Fibroblast of lung (primary cell): Measurements from ENCODE around the gene PRMT3. TPM values are rescaled to one million over a fixed set of nuclear protein-coding genes. Genes with fewer than 3 reads are reported as not detected.
"Not testable (repeated sequence)": the region's sequence is repeated elsewhere in the genome, so short reads cannot be mapped to it uniquely, and the experiment has no call there.

Experiments
- DNase-seq, 2 donors: peaks; one replicate each; pipeline versions ENCODE4 v3.0.0 to v3.0.0-alpha.2; 2010; ENCODE audit warnings: low read depth in 2 of 2
- H2AFZ ChIP-seq: 2 replicates; pipeline ENCODE4 v1.5.1; 2012; ENCODE audit warnings: low read length, control low read depth, inconsistent platforms
- H3K27ac ChIP-seq: 2 replicates; pipeline ENCODE4 v1.5.1; 2011; ENCODE audit warnings: low read length, control low read depth; ENCODE audit not compliant: insufficient read depth
- H3K27me3 ChIP-seq: 2 replicates; pipeline ENCODE4 v1.5.1; 2011; ENCODE audit warnings: mild to moderate bottlenecking, low read length; ENCODE audit not compliant: control insufficient read depth, insufficient read depth
- H3K36me3 ChIP-seq: 2 replicates; pipeline ENCODE4 v1.5.1; 2011; ENCODE audit warnings: low read length; ENCODE audit not compliant: control insufficient read depth, insufficient read depth
- H3K4me1 ChIP-seq: 2 replicates; pipeline ENCODE4 v1.5.1; 2011; ENCODE audit warnings: low read length; ENCODE audit not compliant: control insufficient read depth, insufficient read depth; ENCODE audit errors: extremely low read depth
- H3K4me2 ChIP-seq: 2 replicates; pipeline ENCODE4 v1.5.1; 2011; ENCODE audit warnings: low read length, control low read depth; ENCODE audit not compliant: insufficient read depth; ENCODE audit errors: extremely low read depth
- H3K4me3 ChIP-seq, 4 experiments: fragments of 200-600 bp in 1 of 4; sonication (generic) in 1 of 4; replicated peaks in 1 of 4; 2 replicates each; pipeline ENCODE4 v1.5.1; 2011 to 2016; ENCODE audit warnings: low read length in 4 of 4, low read depth in 3 of 4, mild to moderate bottlenecking in 3 of 4, control low read depth in 2 of 4, inconsistent platforms in 1 of 4, mixed read lengths in 1 of 4; ENCODE audit not compliant: insufficient read depth in 1 of 4; ENCODE audit errors: control extremely low read depth in 1 of 4
- H3K79me2 ChIP-seq: 2 replicates; pipeline ENCODE4 v1.5.1; 2012; ENCODE audit warnings: mild to moderate bottlenecking, low read length, inconsistent platforms; ENCODE audit not compliant: control insufficient read depth, insufficient read depth
- H3K9ac ChIP-seq: 2 replicates; pipeline ENCODE4 v1.5.1; 2011; ENCODE audit warnings: mild to moderate bottlenecking, low read length, control low read depth; ENCODE audit not compliant: insufficient read depth
- H3K9me3 ChIP-seq: 2 replicates; pipeline ENCODE4 v1.5.1; 2012; ENCODE audit warnings: low read depth, low read length; ENCODE audit not compliant: control insufficient read depth, insufficient read depth
- H4K20me1 ChIP-seq: 2 replicates; pipeline ENCODE4 v1.5.1; 2011; ENCODE audit warnings: low read length; ENCODE audit not compliant: control insufficient read depth, insufficient read depth; ENCODE audit errors: extremely low read depth
- CTCF ChIP-seq, 2 donors: IDR thresholded peaks in 1 of 2; conservative IDR thresholded peaks in 1 of 2; 1 replicate in 1 of 2; 2 replicates in 1 of 2; pipeline ENCODE4 v1.5.1; 2011 to 2012; ENCODE audit warnings: low read length in 2 of 2, control low read depth in 1 of 2, inconsistent platforms in 1 of 2, low read depth in 1 of 2, mild to moderate bottlenecking in 1 of 2
- EZH2 ChIP-seq: IDR thresholded peaks from 2 replicates; pipeline ENCODE4 v1.5.1; 2012; ENCODE audit warnings: low read length, control low read depth, mild to moderate bottlenecking; ENCODE audit errors: missing control alignments
- polyA plus RNA-seq, 2 donors: library from polyadenylated mRNA; depleted of rRNA in 1 of 2; stranded (reverse) in 1 of 2; unstranded in 1 of 2; fragments of >200 nt; gene quantifications; 2 replicates each; pipeline ENCODE4 v1.2.1, GENCODE V29; 2011 to 2012; ENCODE audit warnings: missing spikeins in 1 of 2
- total RNA-seq: library from RNA; depleted of rRNA; stranded (reverse); fragments of >200 nt; gene quantifications from 2 replicates; pipeline ENCODE4 v1.2.1, GENCODE V29; 2014

The PRMT3 gene
- total and polyA plus RNA-seq, 2 donors (not counting 1 experiment from before 2014, with no cell fraction given): 13.0 to 14.2 TPM

GRCh38 chr11:20470348-20470747 is 82.8 kb downstream of the PRMT3 start:
- DNase-seq: no peak
- H3K9me3 ChIP-seq: no peaks in the 10 kb centered on the region

GRCh38 chr11:20471929-20472328 is 84.4 kb downstream of the PRMT3 start:
- not testable (repeated sequence) for H3K9ac ChIP-seq, H3K4me1 ChIP-seq, H3K4me2 ChIP-seq, H3K36me3 ChIP-seq, H4K20me1 ChIP-seq, H3K27me3 ChIP-seq, H2AFZ ChIP-seq, H3K79me2 ChIP-seq, H3K27ac ChIP-seq, H3K4me3 ChIP-seq, H3K9me3 ChIP-seq, DNase-seq

More at GRCh38 chr11:20470348-20470747, 82.8 kb downstream of the PRMT3 start:
- Histone ChIP-seq H2AFZ (no peak overlapping the region), H3K79me2 (no peaks in the 10 kb centered on the region), H3K27ac (no peak overlapping the region), H3K4me3 (no peak overlapping the region), H3K4me2 (no peak overlapping the region), H3K4me1 (no peaks in the 10 kb centered on the region), H3K27me3 (no peaks in the 10 kb centered on the region), H3K36me3 (no peaks in the 10 kb centered on the region), H4K20me1 (no peaks in the 10 kb centered on the region), H3K9ac (no peak overlapping the region)
- TF ChIP-seq EZH2: no peak
- TF ChIP-seq CTCF (conservative IDR thresholded peaks at IDR 0.05 in 1 of 2, IDR thresholded peaks at IDR 0.05 in 1 of 2; ENCODE audit: low read depth in 1 of 2, low read length in 2 of 2): no peak

GRCh38 chr11:20474176-20474881 is 86.8 kb downstream of the PRMT3 start:
- Histone ChIP-seq H4K20me1 (no peaks in the 10 kb centered on the region), H3K4me1 (no peaks in the 10 kb centered on the region), H3K4me3 (no peak overlapping the region), H3K9me3 (no peaks in the 10 kb centered on the region), H2AFZ (no peak overlapping the region), H3K36me3 (no peaks in the 10 kb centered on the region), H3K4me2 (no peak overlapping the region), H3K27ac (no peak overlapping the region), H3K79me2 (no peaks in the 10 kb centered on the region), H3K27me3 (no peaks in the 10 kb centered on the region), H3K9ac (no peak overlapping the region)
- DNase-seq: no peak
- TF ChIP-seq CTCF (conservative IDR thresholded peaks at IDR 0.05 in 1 of 2, IDR thresholded peaks at IDR 0.05 in 1 of 2; ENCODE audit: low read depth in 1 of 2, low read length in 2 of 2) (no peak), EZH2 (no peak)
